ACC112 (cell line): ENCODE measurements around the gene PARD3B.

ENCODE experiments used
- H2AFZ ChIP-seq: fragments of 200-600 bp; sonication (generic); one replicate; pipeline ENCODE4 v1.6.0; 2017; ENCODE audit warnings: antibody characterized with exemption, low read length; ENCODE audit not compliant: unreplicated experiment
- H3K27ac ChIP-seq: fragments of 200-600 bp; sonication (generic); 2 replicates; pipeline ENCODE4 v1.5.1; 2014; ENCODE audit warnings: low read depth, mild to moderate bottlenecking, antibody characterized with exemption, low read length, moderate library complexity
- H3K27me3 ChIP-seq: fragments of 200-600 bp; sonication (generic); 2 replicates; pipeline ENCODE4 v1.6.1; 2014; ENCODE audit warnings: mild to moderate bottlenecking, antibody characterized with exemption, low read length, moderate library complexity, mixed read lengths; ENCODE audit not compliant: insufficient read depth
- H3K36me3 ChIP-seq: fragments of 200-600 bp; sonication (generic); 2 replicates; pipeline ENCODE4 v1.6.1; 2016; ENCODE audit warnings: mild to moderate bottlenecking, antibody characterized with exemption, low read length, moderate library complexity, mixed read lengths; ENCODE audit not compliant: insufficient read depth
- H3K4me1 ChIP-seq: fragments of 200-600 bp; sonication (generic); one replicate; pipeline ENCODE4 v1.6.1; 2016; ENCODE audit warnings: low read length, mixed read lengths; ENCODE audit not compliant: insufficient read depth, unreplicated experiment, control insufficient read depth
- H3K4me3 ChIP-seq: fragments of 200-600 bp; sonication (generic); 2 replicates; pipeline ENCODE4 v1.5.1; 2014; ENCODE audit warnings: mild to moderate bottlenecking, low read depth, low read length
- H3K79me2 ChIP-seq: fragments of 200-600 bp; sonication (generic); one replicate; pipeline ENCODE4 v1.6.0; 2016; ENCODE audit warnings: low read length; ENCODE audit not compliant: control insufficient read depth, unreplicated experiment, insufficient read depth

Gene PARD3B

GRCh38 chr2:205531072-205531471 lies 985.8 kb downstream of the PARD3B start:
- no peaks in the 10 kb centered on the region for H3K79me2 ChIP-seq
- H2AFZ ChIP-seq = no peak overlapping the region
- no peaks in the 10 kb centered on the region for H3K27me3 ChIP-seq
- no peak overlapping the region for H3K27ac ChIP-seq
- H3K4me3 ChIP-seq = no peak overlapping the region
- no peaks in the 10 kb centered on the region for H3K36me3 ChIP-seq
- H3K4me1 ChIP-seq = no peaks in the 10 kb centered on the region

DNA sequence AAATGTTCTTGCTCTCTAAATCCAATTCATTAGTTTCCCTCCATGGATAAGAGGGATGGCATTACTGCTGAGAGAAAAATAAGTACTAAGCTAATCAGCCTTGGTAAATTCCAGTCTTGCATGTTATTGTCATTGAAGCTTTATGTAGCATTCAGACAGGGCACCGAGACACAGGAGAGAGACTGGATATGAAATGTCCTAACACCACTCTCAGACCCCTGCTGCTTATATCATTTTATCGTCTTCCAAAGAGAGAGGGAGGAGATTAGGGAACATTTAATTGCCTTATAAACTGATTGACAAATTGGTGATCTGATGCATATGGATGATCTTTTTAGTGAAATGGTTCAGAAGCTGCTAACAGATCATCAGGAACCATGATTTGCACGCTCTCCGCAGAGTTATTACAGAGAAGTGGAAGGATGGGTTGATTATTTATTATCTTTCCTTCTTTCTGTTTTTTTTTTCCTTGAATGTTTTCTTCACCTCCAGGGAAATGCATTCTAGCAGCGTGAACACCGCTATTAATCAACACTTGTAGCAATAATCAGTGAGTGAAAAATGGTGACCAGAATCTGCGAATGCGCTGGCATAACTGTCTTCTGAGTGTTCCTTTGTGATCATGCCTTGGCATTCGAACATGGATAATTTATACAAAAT lies 986.3 kb downstream of the PARD3B start:
- Histone ChIP-seq H3K4me3 (no peak overlapping the region), H2AFZ (no peak overlapping the region), H3K36me3 (no peaks in the 10 kb centered on the region), H3K27ac (no peak overlapping the region), H3K27me3 (no peaks in the 10 kb centered on the region), H3K4me1 (no peaks in the 10 kb centered on the region), H3K79me2 (no peaks in the 10 kb centered on the region)

- Histone ChIP-seq H3K27ac (no peak overlapping the region), H3K4me1 (no peaks in the 10 kb centered on the region), H3K4me3 (no peak overlapping the region), H2AFZ (no peak overlapping the region), H3K36me3 (no peaks in the 10 kb centered on the region), H3K79me2 (no peaks in the 10 kb centered on the region), H3K27me3 (no peaks in the 10 kb centered on the region)
These were observed 989.7 kb downstream of the PARD3B start for GRCh38 chr2:205535001-205535400.

DNA sequence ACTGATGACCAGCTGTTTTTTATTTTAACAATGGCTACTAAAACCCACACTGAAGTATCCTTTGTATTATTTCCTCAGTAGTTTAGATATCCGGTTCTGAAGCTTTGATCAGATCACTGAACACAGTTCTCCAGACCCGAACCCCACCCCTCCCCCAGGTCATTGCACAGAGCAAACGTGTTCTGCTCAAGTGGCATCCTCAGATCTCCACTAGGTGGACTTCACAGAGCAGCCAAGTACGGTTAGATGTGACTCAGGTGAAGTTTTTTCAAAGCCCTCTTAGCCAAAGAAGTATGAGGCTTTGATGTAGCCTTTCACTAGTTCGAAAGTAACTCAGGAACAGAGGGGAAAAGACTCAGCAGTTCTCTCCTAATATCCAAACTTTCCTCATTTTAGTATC lies 994.3 kb downstream of the PARD3B start:
- H3K36me3 ChIP-seq = no peaks in the 10 kb centered on the region
- H3K4me1 ChIP-seq = peaks cover 3% of the 10 kb centered on the region
- H3K4me3 ChIP-seq = no peak overlapping the region
- H3K27ac ChIP-seq = no peak overlapping the region
- H3K79me2 ChIP-seq = no peaks in the 10 kb centered on the region
- no peak overlapping the region for H2AFZ ChIP-seq
- H3K27me3 ChIP-seq = no peaks in the 10 kb centered on the region

GRCh38 chr2:205540036-205540435 lies 994.8 kb downstream of the PARD3B start:
- Histone ChIP-seq H3K4me1 (peaks cover 3% of the 10 kb centered on the region), H3K4me3 (no peak overlapping the region), H3K36me3 (no peaks in the 10 kb centered on the region), H2AFZ (no peak overlapping the region), H3K27me3 (no peaks in the 10 kb centered on the region), H3K79me2 (no peaks in the 10 kb centered on the region), H3K27ac (no peak overlapping the region)

DNA sequence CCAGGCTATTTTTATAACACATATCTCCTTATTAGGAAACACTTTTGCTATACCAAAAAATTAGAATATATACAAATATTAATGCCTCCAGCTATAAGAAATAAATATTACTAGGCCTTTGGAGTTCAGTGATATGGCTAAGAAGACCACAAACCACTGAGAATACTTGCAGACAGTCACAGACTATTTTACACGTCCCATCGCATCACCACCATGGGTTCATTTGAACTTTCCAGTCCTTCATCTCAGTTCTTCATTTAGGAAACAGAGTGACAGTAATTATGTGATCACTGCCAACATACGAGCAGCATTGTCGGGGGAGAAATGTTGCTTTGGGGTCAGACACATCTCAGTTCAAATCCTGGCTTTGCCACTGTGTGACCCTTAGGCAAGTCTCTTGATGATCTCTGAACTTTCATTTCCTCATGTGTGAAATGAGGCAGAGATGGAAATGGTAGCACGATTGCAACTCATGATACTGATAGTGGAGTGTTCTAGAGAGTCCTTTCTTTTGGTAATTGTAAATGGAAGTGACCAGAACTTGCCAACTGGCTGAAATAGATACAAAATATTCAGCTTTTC lies 998.1 kb downstream of the PARD3B start:
- no peak overlapping the region for H3K27ac ChIP-seq
- no peaks in the 10 kb centered on the region for H3K27me3 ChIP-seq
- H3K79me2 ChIP-seq = no peaks in the 10 kb centered on the region
- no peaks in the 10 kb centered on the region for H3K36me3 ChIP-seq
- peak overlapping the region; percentile 42 for H2AFZ ChIP-seq
- peaks cover 3% of the 10 kb centered on the region for H3K4me1 ChIP-seq
- H3K4me3 ChIP-seq = no peak overlapping the region

- Histone ChIP-seq H2AFZ (peak overlapping the region; percentile 42), H3K27ac (no peak overlapping the region), H3K4me3 (no peak overlapping the region)
These were observed 998.8 kb downstream of the PARD3B start for GRCh38 chr2:205543937-205544702.

GRCh38 chr2:205545971-205546816 lies 1000.9 kb downstream of the PARD3B start:
- Histone ChIP-seq H3K36me3 (no peaks in the 10 kb centered on the region), H3K27me3 (no peaks in the 10 kb centered on the region), H3K79me2 (no peaks in the 10 kb centered on the region), H3K4me3 (no peak overlapping the region), H2AFZ (no peak overlapping the region), H3K4me1 (peaks cover 3% of the 10 kb centered on the region), H3K27ac (no peak overlapping the region)

More at GRCh38 chr2:205543937-205544702, 998.8 kb downstream of the PARD3B start:
- Histone ChIP-seq H3K79me2 (no peaks in the 10 kb centered on the region), H3K27me3 (no peaks in the 10 kb centered on the region), H3K36me3 (no peaks in the 10 kb centered on the region), H3K4me1 (peaks cover 3% of the 10 kb centered on the region)

- Histone ChIP-seq H3K4me1 (no peaks in the 10 kb centered on the region), H3K4me3 (no peak overlapping the region), H3K27ac (no peak overlapping the region), H2AFZ (no peak overlapping the region), H3K27me3 (no peaks in the 10 kb centered on the region), H3K36me3 (no peaks in the 10 kb centered on the region), H3K79me2 (no peaks in the 10 kb centered on the region)
These were observed 1010.4 kb downstream of the PARD3B start for GRCh38 chr2:205555566-205556230.

DNA sequence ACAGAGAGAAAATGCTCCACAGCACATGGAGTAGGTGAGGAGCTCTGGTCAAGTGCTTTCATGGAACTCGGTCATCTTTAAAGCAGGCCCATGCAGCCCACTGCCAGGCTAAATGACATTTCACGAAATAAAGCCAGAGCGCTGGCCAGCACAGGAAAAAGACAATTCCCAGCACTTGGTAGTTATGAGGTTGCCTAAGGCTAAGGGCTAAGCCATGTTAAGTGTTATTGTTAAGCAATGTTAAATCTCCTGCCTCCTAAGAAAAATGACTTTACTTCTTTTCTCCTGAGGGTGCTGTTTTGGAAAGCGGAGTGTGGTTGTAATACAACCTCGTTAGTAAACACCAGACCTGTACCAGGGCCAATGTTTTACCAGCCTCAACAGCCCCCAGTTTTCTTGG lies 1011.1 kb downstream of the PARD3B start:
- Histone ChIP-seq H3K4me1 (no peaks in the 10 kb centered on the region), H2AFZ (no peak overlapping the region), H3K36me3 (no peaks in the 10 kb centered on the region), H3K79me2 (no peaks in the 10 kb centered on the region), H3K27me3 (no peaks in the 10 kb centered on the region), H3K4me3 (no peak overlapping the region), H3K27ac (no peak overlapping the region)
